ENCODE data around the gene CNKSR1.
A peak's percentile ranks its signal among the peaks of the same experiment; 100 is the strongest.

CNKSR1 gene

DNA sequence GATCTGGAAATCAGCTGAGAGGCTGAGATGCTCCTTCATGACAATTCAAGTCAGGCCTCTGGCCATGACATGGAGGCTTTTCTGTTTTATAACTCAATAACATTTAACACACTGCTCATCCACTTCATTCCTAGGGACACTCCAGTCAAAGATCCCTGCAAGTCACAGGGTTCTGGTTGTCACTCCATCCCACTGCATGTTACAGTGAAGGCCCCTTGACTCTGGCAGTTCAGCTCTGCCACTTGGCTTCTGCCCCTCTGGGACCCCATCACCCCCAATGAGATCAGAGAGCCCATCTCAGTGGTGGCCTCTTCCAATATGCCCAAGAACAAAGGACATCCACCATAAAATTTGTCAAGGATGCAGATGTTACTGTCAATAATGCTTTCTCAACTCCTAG, 28.4 kb upstream of the CNKSR1 start:
- Histone ChIP-seq H3K4me3 (ENCODE audit: low read depth, low read length) (no peak overlapping the region), H3K27me3 (ENCODE audit: control insufficient read depth, insufficient read depth, low read length) (peaks cover 57% of the 10 kb centered on the region), H3K9me3 (ENCODE audit: control insufficient read depth, insufficient read depth, low read length) (no peaks in the 10 kb centered on the region), H3K4me1 (ENCODE audit: control insufficient read depth, insufficient read depth, low read length) (no peaks in the 10 kb centered on the region), H3K27ac (ENCODE audit: low read depth, low read length) (no peak overlapping the region), H3K9ac (ENCODE audit: low read depth, low read length) (no peak overlapping the region), H3K36me3 (ENCODE audit: control insufficient read depth, insufficient read depth, low read length) (no peaks in the 10 kb centered on the region)

DNA sequence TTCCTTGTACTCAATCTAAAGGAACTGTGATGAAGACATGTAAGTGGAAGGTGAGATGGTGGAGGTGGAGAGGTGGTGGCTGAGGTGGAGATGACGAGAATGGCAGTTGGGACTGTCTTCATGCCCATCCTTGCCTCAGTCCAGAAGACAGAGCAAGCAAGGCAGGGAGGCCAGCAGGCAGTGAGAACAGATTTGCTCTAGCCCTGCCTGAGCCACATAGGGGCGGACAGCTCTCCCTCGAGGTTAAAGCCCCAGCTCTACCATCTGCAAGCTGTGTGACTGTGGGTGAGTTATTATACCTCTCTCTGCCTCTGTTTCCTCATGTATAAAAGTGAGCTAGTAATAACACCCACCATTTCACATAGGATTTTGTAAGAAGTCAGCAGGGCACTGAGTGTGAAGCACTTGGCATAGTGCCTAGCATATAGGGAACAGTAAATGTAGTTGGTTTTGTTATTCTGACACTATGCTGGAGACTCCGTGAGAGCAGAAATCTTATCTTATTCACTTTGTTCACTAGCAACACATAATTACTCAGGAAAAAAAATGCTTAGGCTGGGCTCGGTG, 23.2 kb upstream of the CNKSR1 start:
- no peak overlapping the region for H3K4me3 ChIP-seq (ENCODE audit: low read depth, low read length)
- no peak overlapping the region for H3K27ac ChIP-seq (ENCODE audit: low read depth, low read length)
- no peaks in the 10 kb centered on the region for H3K9me3 ChIP-seq (ENCODE audit: control insufficient read depth, insufficient read depth, low read length)
- peaks cover 30% of the 10 kb centered on the region for H3K4me1 ChIP-seq (ENCODE audit: control insufficient read depth, insufficient read depth, low read length)
- H3K27me3 ChIP-seq (ENCODE audit: control insufficient read depth, insufficient read depth, low read length) = peaks cover 85% of the 10 kb centered on the region
- H3K9ac ChIP-seq (ENCODE audit: low read depth, low read length) = no peak overlapping the region
- no peaks in the 10 kb centered on the region for H3K36me3 ChIP-seq (ENCODE audit: control insufficient read depth, insufficient read depth, low read length)

DNA sequence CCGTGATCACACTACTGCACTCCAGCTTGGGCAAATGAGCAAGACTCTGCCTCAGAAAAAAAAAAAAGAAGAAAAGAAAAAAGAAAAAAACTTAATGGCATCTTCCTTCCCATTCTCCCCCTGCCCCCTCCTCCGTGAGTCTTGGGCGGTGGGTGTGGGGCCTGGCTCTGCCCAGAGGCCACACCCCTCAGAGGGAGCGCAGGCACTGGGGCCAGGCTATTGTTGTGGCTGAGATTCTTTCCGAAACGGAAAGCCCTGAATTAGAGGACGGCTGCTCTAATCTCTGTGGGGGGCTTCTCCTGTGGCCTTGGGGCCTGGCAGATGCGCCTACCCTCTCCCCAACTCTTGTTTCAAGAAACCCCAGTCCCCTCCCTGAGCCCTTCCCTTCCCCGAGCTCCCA, 22.5 kb upstream of the CNKSR1 start:
- Histone ChIP-seq H3K27ac (ENCODE audit: low read depth, low read length) (no peak overlapping the region), H3K9me3 (ENCODE audit: control insufficient read depth, insufficient read depth, low read length) (no peaks in the 10 kb centered on the region), H3K36me3 (ENCODE audit: control insufficient read depth, insufficient read depth, low read length) (no peaks in the 10 kb centered on the region), H3K9ac (ENCODE audit: low read depth, low read length) (no peak overlapping the region), H3K4me1 (ENCODE audit: control insufficient read depth, insufficient read depth, low read length) (peaks cover 34% of the 10 kb centered on the region), H3K4me3 (ENCODE audit: low read depth, low read length) (peak overlapping the region; percentile 30), H3K27me3 (ENCODE audit: control insufficient read depth, insufficient read depth, low read length) (peaks cover 90% of the 10 kb centered on the region)

DNA sequence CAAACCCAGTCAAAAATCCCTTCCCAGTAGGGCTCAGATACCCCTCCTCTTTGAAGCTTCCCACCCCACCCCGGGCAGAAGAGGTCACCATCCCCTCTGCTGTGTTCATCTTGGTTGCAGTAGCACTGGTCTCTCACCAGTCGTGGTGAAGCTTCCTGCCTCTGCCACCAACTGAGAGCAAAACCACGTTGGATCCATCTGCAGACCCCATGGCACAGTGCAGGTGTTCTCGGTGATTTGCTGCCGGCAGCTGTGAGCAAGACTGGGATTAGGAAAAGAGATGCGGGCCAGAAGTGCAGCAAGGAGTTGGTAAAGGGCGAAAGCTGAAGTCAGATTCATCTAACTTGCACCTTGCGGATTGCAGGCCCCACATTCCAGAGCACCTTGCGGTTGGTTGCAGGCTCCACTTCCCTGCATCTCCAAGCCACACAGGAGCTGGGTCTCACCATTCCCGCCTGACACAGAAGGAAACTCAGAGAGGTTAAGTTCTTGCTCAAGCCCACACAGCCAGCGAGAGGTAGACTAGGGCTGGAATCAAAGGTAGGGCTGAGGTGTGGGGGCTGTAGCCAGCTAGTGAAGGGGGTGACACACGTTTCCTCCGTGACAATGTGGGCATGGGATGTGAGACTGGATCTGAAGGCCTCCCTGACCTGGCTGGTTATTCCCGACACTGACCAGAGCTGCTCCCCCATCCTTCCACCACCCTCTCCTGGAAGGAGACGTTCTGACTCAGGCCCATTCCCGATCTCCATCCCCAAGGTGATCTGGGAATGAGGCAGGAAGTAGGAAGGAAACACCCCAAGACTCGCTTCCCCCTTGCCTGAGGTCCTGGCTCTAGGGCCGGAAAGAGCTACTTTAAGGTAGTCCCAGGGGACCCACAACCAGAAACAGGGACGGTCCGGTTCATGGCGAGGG, 21.7 kb upstream of the CNKSR1 start:
- H3K9me3 ChIP-seq (ENCODE audit: control insufficient read depth, insufficient read depth, low read length) = no peaks in the 10 kb centered on the region
- peaks cover 90% of the 10 kb centered on the region for H3K27me3 ChIP-seq (ENCODE audit: control insufficient read depth, insufficient read depth, low read length)
- no peak overlapping the region for H3K9ac ChIP-seq (ENCODE audit: low read depth, low read length)
- no peaks in the 10 kb centered on the region for H3K36me3 ChIP-seq (ENCODE audit: control insufficient read depth, insufficient read depth, low read length)
- peaks cover 37% of the 10 kb centered on the region for H3K4me1 ChIP-seq (ENCODE audit: control insufficient read depth, insufficient read depth, low read length)
- peak overlapping the region; percentile 30 for H3K4me3 ChIP-seq (ENCODE audit: low read depth, low read length)
- H3K27ac ChIP-seq (ENCODE audit: low read depth, low read length) = no peak overlapping the region

- Histone ChIP-seq H3K27ac (ENCODE audit: low read depth, low read length) (no peak overlapping the region), H3K36me3 (ENCODE audit: control insufficient read depth, insufficient read depth, low read length) (no peaks in the 10 kb centered on the region), H3K4me1 (ENCODE audit: control insufficient read depth, insufficient read depth, low read length) (peaks cover 45% of the 10 kb centered on the region), H3K4me3 (ENCODE audit: low read depth, low read length) (peak overlapping the region; percentile 30), H3K9me3 (ENCODE audit: control insufficient read depth, insufficient read depth, low read length) (no peaks in the 10 kb centered on the region), H3K27me3 (ENCODE audit: control insufficient read depth, insufficient read depth, low read length) (peaks cover 95% of the 10 kb centered on the region), H3K9ac (ENCODE audit: low read depth, low read length) (no peak overlapping the region)
Observed at GRCh38 chr1:26156285-26157038, 20.8 kb upstream of the CNKSR1 start.

DNA sequence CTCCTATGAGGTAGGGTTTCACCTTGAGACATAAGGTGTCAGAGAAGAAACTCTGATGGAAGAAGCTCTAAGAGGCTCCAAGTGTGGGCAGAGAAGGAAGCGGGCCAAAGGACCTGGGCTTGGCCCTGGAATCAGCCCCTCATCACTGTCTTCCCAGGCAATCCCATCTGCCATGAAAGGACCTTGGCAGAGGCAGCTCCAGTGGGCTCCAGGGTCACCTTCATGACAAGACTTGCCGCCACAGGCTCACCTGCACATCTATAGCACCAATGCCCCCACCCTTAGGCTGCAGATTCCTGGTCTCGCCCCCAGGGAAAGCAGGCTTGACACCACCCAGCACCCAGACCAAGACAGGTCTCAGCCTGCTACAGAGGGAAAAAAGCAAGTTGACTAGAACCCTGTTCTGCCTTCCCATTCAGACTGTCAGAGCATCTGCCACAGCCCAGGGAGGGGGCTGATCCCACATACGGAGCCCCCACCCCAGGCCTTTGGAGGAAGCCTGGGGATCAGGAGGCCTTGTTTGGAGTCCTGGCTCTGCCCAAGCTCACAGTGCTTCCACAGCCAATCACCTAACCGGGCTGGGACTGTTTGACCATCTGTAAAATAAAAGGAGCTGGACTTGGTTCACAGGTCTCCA, 18.9 kb upstream of the CNKSR1 start:
- Histone ChIP-seq H3K4me3 (ENCODE audit: low read depth, low read length) (no peak overlapping the region), H3K27ac (ENCODE audit: low read depth, low read length) (no peak overlapping the region), H3K9ac (ENCODE audit: low read depth, low read length) (no peak overlapping the region), H3K27me3 (ENCODE audit: control insufficient read depth, insufficient read depth, low read length) (peaks cover 97% of the 10 kb centered on the region), H3K36me3 (ENCODE audit: control insufficient read depth, insufficient read depth, low read length) (no peaks in the 10 kb centered on the region), H3K4me1 (ENCODE audit: control insufficient read depth, insufficient read depth, low read length) (peaks cover 46% of the 10 kb centered on the region), H3K9me3 (ENCODE audit: control insufficient read depth, insufficient read depth, low read length) (no peaks in the 10 kb centered on the region)

DNA sequence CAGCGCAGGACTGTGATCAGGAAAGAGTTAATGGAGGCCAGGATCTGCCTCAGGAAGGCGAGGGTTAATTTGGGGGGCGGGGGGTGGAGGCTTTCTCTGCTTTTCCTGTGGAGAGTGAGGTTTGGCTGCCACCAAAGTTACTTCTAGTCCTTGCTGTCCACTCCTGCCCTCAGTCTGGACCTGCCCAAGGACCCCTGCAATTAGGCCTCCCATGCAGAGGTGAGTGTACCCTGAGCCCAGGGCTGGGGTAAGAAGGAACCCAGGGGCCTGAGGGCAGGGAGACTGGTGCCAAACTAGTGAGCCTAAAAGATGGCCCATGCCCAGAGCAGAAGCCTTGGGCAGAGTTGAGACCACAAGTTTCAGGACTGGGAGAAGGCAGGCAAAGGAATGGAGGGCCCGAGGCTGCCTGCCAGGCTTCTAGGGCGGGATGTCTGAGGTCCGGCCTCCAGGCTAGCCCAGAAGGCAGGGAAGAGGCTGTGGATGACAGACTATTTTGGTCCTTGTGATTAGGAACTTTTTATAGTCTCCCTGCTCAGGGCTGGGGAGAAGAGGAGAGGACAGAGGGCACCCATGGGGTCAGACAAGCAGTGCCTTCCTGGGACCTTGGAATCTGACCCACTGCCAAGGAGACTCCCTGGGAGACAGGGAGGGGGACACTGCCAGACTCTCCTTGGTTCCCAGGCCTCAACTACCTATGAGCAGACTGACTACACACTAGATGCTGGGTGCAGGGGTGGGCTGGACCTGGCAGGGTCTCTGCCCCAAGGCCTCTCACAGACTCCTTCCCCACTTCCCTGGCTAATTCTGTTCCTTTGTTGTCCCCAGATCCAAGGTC, 18.2 kb upstream of the CNKSR1 start, which contains the start of gene FAM110D:
Gene FAM110D (plus strand): TSS at position 172 of the 835 bp plus-strand sequence. CDS start 2,213 bp downstream, outside the sequence.
- Histone ChIP-seq H3K4me1 (ENCODE audit: control insufficient read depth, insufficient read depth, low read length) (peaks cover 46% of the 10 kb centered on the region), H3K27me3 (ENCODE audit: control insufficient read depth, insufficient read depth, low read length) (peaks cover 97% of the 10 kb centered on the region), H3K36me3 (ENCODE audit: control insufficient read depth, insufficient read depth, low read length) (no peaks in the 10 kb centered on the region), H3K9ac (ENCODE audit: low read depth, low read length) (no peak within 1 kb of the TSS), H3K27ac (ENCODE audit: low read depth, low read length) (no peak within 1 kb of the TSS), H3K4me3 (ENCODE audit: low read depth, low read length) (no peak within 1 kb of the TSS), H3K9me3 (ENCODE audit: control insufficient read depth, insufficient read depth, low read length) (no peaks in the 10 kb centered on the region)

- H3K27ac ChIP-seq (ENCODE audit: low read depth, low read length) = no peak overlapping the region
- H3K9ac ChIP-seq (ENCODE audit: low read depth, low read length) = no peak overlapping the region
- peaks cover 91% of the 10 kb centered on the region for H3K27me3 ChIP-seq (ENCODE audit: control insufficient read depth, insufficient read depth, low read length)
- no peak overlapping the region for H3K4me3 ChIP-seq (ENCODE audit: low read depth, low read length)
- no peaks in the 10 kb centered on the region for H3K36me3 ChIP-seq (ENCODE audit: control insufficient read depth, insufficient read depth, low read length)
- peaks cover 43% of the 10 kb centered on the region for H3K4me1 ChIP-seq (ENCODE audit: control insufficient read depth, insufficient read depth, low read length)
- H3K9me3 ChIP-seq (ENCODE audit: control insufficient read depth, insufficient read depth, low read length) = no peaks in the 10 kb centered on the region
Observed at GRCh38 chr1:26159743-26160039, 17.6 kb upstream of the CNKSR1 start.

DNA sequence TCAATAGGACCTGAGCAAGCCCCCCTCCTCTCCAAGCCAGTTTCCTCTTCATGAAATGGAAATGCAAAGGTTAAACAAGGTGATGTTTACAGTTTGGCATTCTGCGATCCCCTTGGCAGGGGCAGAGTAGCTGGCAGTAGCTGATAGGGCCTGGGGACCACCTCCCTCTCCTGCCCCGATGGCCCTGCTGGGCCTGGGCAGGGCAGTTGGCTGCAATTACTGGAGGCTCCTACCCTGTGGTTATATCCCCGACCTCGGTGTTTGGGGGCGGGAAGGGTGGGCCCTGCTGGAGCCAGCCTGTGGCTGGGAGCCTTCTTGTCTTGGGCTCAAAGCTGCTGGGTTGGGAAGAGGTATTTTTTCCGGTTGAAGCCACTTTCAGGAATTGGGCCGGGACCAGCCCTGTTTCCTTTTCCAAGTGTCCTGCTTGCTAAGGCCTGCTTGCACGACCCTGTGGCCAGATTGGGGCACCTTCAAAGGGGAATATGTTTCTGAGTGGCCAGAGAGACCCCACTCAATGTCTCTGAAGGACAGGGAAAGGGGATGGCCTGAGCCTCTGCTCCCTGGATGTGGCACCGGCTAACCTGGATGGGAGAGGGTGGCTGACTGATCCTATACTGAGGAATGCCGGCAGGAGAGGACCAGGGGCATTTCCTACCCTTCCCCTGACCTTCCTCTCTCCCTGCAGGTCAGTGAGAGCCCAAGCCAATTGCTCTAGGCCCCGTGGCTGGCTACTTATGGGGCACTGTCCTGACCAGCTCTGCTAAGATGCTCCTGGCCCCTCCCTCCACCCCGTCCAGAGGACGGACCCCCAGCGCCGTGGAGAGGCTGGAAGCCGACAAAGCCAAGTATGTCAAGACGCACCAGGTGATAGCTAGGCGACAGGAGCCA, 16.5 kb upstream of the CNKSR1 start:
- Histone ChIP-seq H3K36me3 (ENCODE audit: control insufficient read depth, insufficient read depth, low read length) (no peaks in the 10 kb centered on the region), H3K4me1 (ENCODE audit: control insufficient read depth, insufficient read depth, low read length) (peaks cover 40% of the 10 kb centered on the region), H3K9ac (ENCODE audit: low read depth, low read length) (no peak overlapping the region), H3K27ac (ENCODE audit: low read depth, low read length) (no peak overlapping the region), H3K9me3 (ENCODE audit: control insufficient read depth, insufficient read depth, low read length) (no peaks in the 10 kb centered on the region), H3K4me3 (ENCODE audit: low read depth, low read length) (peak overlapping the region; percentile 58; the same call in 1 of the 2 replicates), H3K27me3 (ENCODE audit: control insufficient read depth, insufficient read depth, low read length) (peaks cover 88% of the 10 kb centered on the region)
